NCI-H1105 treated with DMSO at 0.1 percent for 48 hours (cell line): Measurements from ENCODE around the gene UGT1A8.

ENCODE experiments used
- DNase-seq: peaks from one replicate; lab custom pipeline; 2025; lab: John Stamatoyannopoulos, UW

Gene UGT1A8

DNA sequence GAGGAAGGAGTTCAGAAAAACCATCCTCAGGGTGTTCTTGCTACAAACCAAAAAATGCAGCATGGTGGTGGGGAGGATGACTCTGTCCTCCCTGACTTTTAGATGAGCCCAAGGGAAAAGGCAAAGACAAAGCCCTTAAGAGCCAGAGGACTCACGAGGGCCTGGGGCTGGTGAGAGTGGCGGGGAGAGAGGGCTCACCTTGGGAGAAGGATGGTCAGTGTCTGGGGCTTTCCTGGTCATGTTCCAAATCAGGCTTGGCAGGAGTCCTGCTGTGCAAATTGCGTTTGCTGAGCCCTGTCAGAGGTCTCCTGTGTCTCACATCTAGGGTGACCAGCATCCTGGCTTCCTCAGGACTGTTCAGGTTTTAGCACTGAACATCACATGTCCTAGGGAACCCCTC is 147.3 kb downstream of the UGT1A8 start:
- DNase-seq, result no peak

DNA sequence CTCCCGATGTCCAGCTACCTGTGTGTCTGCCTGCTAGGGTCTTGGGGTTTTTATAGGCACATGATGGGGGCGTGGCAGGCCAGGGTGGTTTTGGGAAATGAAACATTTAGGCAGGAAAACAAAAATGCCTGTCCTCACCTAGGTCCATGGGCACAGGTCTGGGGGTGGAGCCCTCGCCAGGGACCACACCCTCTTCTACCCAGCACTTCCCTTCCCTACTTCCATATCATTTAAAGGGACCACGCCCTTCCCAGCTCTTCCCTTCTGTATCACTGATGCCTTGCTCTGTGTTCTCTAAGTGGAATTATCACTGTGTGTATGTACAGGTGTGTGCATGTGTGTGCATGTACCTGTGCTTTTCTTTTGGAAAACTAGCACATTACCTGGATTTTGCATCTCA is 149.0 kb downstream of the UGT1A8 start:
- no peak for DNase-seq

DNA sequence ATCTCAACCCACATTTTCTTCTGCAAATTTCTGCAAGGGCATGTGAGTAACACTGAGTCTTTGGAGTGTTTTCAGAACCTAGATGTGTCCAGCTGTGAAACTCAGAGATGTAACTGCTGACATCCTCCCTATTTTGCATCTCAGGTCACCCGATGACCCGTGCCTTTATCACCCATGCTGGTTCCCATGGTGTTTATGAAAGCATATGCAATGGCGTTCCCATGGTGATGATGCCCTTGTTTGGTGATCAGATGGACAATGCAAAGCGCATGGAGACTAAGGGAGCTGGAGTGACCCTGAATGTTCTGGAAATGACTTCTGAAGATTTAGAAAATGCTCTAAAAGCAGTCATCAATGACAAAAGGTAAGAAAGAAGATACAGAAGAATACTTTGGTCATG is 150.6 kb downstream of the UGT1A8 start:
- DNase-seq, result no peak

DNA sequence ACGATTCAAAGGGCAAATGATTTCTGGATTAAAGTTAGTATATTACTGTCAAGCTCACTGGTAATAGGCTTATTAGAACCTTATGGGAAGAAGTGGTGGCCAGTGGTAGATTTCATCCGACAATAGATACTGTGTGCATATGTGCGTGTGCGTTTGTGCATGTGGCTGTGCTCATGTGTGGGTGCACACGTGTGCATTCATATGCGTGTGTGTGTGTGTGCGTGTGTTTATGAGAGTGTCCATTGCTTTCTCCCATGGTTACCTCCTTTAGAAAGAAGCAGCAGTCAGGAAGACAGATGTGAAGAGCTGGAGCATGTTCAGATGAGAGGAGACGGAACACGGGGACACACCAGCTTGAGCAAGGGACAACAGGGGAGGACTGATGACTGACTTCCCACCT is 151.8 kb downstream of the UGT1A8 start:
- no peak for DNase-seq

DNA sequence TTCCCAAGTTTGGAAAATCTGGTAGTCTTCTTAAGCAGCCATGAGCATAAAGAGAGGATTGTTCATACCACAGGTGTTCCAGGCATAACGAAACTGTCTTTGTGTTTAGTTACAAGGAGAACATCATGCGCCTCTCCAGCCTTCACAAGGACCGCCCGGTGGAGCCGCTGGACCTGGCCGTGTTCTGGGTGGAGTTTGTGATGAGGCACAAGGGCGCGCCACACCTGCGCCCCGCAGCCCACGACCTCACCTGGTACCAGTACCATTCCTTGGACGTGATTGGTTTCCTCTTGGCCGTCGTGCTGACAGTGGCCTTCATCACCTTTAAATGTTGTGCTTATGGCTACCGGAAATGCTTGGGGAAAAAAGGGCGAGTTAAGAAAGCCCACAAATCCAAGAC is 154.7 kb downstream of the UGT1A8 start:
- no peak for DNase-seq

DNA sequence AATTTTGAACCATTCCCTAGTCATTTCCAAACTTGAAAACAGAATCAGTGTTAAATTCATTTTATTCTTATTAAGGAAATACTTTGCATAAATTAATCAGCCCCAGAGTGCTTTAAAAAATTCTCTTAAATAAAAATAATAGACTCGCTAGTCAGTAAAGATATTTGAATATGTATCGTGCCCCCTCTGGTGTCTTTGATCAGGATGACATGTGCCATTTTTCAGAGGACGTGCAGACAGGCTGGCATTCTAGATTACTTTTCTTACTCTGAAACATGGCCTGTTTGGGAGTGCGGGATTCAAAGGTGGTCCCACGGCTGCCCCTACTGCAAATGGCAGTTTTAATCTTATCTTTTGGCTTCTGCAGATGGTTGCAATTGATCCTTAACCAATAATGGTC is 155.2 kb downstream of the UGT1A8 start:
- DNase-seq, result no peak

DNA sequence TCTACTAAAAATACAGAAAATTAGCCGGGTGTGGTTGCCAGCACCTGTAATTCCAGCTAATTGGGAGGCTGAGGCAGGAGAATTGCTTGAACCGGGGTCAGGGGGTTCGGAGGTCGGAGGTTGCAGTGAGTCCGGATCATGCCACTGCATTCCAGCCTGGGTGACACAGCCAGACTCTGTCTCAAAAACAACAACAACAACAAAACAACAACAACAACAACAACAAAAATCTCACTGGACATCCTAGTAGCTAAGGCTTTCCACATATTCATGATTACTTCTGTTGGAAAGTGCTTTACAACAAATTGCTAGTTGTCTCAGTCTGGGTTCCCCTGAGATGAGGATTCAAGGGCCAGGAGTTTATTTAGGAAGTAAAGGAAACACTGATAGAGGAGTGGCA is 156.4 kb downstream of the UGT1A8 start:
- no peak for DNase-seq

DNA sequence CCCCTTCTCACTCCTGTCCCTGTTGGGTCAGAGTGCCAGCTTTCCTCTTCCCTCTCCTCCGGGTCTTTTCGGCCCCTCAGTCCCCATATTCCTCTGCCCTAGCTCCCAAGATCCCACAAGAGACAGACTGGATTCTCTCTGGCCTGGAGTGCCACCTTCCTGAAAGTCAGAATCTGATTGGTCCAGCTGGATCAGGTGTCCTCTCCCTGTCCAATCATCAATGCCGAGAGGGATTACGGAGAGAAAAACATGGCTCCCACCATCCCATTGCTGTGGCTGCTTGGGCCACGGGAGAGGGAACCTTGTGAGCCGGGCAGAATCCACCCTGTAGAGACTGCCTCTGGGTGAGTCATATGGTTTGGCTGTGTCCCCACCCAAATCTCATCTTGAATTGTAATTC is 158.0 kb downstream of the UGT1A8 start:
- DNase-seq, result no peak

DNA sequence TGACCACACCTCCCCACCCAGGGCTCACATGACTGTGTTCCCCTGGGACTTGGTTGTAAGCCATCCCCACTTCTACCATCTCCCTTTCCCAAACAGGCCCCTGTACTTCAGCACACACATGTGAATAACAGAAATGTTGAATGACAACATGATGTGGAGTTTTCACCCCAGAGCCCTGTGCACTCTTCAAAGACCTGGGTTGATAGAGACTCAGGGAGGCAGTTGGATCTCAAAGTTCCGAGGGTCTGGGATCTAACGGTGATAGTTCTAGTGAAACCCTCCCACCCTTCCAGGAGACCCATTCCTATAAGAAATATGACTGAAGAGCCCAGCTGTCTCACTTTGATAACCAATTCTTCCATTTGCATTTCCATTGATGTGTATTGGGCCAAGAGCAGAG is 160.6 kb downstream of the UGT1A8 start, which contains the start of gene MROH2A:
TSS of gene MROH2A (plus strand) at position 301 of the 400 bp plus-strand sequence. CDS start 1,029 bp downstream, outside the sequence.
- DNase-seq, result no peak

DNA sequence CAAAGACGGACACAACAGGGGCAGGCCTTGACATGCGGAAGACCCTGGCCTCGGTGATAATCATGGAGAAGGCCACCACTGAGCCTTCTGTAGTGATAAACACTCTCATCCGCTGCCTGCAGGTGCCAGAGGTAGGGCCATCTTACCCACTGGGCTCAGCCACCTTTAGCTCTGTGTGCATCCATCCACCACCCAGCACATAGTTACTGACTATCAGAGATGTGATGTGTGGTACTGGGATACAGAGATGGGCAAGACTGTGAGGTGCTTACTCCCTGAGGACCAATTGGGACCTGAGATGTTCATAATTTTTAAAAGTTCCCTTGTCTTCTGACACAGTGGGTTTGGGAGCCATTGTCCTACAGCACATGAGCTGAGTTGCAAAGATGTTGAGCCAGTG is 162.3 kb downstream of the UGT1A8 start:
- DNase-seq, result no peak

DNA sequence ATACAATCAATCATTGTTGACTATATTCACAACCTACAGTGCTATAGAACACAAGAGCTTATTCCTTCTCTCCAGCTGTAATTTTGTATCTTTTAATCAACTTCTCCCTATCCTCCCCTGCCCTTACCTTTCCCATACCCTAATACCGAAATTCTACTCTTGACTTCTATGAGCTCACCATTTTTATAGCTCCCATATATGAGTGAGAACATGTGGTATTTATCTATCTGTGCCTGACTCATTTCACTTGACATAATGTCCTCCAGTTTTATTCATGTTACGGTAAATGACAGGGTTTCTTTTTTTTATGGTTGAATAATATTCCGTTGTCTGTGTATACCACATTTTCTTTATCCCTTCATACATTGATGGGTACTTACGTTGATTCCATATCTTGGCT is 163.3 kb downstream of the UGT1A8 start:
- no peak for DNase-seq

DNA sequence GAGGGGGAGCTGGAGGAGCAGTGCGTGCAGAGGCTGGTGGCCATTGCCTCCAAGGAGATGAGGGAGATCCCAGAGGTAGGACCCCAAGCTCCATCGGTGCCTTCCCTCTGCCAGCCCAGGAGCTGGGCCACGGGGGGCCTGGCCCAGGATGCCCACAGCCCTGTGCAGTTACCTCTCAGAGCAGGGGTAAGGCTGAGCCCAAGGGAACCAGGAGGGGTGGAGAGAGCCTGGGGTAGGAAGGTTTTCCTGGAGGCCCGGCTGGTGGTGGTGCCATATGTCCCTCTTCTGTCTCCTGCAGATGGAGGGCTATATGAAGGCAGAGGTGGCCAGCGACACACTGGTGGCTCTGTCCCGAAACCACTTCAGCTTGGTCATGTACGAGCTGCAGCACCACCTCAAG is 172.1 kb downstream of the UGT1A8 start:
- no peak for DNase-seq

DNA sequence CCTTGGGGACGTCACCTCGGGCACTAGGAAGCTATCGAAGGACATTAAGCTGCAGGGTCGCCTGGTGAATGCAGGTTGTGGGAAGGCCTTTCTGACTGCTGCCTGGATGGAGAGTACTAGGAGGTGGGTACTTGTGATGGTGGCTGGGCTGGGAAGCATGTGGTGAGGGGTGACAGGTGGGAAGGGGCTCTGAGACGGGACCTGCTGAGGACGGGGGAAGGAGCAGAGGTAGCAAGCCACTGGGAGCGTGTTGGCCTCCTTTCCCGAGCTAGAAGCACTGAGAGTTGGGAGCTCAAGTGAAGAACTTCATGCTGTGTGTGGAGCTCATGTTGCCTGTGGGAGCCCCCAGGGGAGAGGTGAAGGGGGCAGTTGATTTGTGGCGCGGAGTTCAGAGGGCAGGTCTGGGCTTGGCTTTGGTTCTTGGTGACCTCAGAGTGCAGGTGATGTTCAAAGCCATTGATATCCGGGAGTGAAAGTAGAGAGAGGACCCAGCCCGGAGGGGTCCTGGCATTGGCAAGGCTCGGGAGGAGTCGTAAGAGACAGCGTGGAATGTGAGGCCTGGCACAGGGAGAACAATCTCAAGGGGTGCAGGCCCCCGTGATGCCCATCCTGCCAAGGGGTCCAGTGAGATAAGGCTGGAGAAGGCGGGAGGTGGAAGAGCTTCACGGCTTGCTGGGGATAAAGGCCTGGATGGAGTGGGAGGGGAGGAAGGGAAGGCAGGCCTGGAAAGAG is 173.9 kb downstream of the UGT1A8 start:
- DNase-seq, result no peak

DNA sequence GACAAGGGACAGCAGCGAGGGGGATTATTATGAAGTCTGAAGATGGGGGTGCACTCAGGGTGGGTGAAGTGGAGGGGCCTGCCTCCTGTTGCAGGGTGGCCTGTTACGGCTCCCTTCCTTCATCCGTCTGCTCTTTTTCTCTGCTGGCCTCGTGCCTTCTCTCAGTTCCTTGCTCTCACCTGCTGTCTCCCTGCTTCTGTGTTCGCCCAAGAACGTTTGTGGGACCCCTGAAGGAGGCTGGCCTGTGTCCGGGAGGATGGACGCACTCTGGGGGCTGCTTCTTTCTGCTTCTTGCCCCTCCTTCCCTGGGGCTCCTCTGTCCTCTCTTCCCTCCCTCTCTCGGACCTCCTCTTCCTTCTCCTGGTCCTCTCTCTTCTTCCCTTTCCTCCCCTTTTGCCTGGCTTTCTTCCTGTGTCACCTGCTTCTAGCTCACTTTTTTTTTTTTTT is 174.5 kb downstream of the UGT1A8 start:
- DNase-seq, result no peak

DNA sequence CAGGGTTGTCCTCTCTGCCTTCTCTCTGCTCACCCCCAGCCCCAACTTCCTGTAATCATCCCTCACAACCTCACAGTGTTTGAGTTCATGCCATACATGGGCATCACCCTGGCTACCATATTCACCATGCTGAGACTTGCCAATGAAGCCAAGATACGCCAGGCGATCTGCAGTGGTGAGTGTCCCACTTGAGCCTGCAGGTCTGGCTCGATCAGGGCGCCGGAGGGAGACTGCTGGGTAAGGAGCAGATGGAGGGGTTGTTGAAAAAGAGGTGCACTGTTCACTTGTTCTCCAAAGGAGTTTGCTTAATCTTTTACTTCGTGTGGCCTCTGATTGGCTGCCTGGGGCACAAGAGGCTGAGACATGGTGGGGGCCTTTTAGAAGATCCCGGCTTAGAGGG is 175.3 kb downstream of the UGT1A8 start:
- DNase-seq, result no peak

DNA sequence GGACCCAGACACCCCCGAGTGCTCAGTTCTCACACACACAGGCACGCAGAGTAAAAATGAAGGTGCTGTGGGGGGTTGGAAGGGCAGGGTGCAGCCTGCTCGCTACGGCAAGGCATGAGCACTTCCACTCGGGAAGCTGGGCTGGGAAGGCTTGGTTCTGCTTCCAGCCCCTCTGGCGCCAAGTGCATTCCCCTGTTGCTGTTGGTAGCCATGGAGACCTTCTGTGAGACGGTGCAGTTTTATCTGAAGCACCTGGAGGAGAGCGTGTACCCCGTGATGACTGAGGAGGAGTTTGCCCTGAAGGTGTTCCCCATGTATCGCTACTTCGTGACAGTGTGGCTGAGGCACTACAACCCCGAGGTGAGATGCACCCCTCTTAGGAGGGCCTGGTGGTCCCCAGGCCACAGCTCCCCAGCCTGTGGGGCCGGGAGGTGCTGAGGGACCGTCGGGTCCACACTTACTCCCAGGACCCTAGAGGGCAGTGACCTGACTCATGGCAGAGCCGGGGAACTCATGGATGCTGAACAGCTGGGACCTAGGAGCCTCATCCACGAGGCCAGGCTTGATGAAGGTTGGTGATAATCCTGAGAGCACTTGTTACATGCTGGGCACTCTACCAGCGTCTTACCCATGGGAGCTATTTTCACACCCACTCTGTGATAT is 176.2 kb downstream of the UGT1A8 start:
- no peak for DNase-seq

DNA sequence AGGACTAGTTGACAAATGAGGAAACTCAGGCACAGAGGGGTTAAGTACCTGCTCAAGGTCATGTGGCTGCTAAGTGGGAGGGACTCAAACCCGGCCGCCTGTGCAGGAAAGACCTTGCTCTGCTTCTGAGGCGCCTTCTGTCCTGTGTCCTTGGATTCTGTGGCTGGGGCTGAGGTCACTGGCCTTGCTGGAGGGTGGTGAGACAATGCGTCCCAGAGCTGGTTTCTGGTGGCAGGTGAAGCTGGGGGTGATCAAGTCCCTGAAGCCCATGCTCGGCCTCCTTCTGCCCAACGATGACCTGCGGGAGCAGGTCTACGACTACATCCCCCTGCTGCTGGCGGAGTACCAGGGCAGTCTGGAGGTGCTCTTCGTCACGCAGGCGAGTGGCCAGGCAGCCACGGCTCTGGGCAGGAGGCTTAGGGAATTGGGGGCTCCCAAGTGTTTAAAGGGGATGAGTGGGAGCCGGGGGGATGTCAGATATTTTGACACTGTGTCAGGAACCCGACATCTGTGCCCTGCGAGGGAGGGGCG is 176.8 kb downstream of the UGT1A8 start:
- DNase-seq, result no peak

DNA sequence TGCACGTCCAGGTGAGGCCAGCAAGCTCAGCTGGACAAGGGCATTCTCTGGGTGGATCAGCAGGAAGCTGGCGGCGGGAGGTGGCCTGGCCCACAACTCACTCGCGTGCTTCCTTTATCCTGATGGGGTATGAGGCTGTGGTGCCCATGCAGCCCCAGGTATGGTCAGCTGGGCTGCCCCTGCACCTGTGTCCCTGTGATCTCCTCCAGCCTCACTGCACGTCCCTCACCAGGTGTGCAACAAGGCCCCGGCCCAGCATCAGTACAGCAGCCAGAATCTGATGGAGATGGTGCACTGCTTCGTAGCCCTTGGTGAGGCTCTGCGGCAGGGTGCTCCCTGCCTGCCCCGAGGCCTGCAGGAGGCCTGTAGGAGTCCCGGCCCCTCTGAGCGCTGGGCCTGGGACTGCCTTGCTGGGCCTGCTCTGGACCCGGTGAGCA is 178.3 kb downstream of the UGT1A8 start:
- no peak for DNase-seq

DNA sequence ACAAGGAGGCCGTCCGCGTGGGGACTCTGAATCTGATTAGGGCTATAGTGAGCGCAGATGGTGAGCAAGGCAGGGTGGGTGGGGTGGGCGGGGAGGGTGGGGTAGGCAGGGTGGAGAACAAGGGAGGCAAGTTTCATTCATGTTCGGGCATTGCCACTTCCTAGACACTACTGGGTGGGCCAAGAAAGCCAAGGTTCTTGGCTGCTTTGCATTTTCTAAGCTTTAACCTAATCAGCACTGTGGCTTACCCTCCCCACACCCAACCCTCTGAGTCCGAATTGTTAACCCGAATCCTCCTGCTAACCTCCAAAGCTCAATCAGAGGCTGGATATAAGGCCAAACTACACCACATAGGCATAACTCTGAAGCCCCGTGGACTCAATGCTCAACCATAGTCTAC is 178.8 kb downstream of the UGT1A8 start:
- DNase-seq, result no peak

DNA sequence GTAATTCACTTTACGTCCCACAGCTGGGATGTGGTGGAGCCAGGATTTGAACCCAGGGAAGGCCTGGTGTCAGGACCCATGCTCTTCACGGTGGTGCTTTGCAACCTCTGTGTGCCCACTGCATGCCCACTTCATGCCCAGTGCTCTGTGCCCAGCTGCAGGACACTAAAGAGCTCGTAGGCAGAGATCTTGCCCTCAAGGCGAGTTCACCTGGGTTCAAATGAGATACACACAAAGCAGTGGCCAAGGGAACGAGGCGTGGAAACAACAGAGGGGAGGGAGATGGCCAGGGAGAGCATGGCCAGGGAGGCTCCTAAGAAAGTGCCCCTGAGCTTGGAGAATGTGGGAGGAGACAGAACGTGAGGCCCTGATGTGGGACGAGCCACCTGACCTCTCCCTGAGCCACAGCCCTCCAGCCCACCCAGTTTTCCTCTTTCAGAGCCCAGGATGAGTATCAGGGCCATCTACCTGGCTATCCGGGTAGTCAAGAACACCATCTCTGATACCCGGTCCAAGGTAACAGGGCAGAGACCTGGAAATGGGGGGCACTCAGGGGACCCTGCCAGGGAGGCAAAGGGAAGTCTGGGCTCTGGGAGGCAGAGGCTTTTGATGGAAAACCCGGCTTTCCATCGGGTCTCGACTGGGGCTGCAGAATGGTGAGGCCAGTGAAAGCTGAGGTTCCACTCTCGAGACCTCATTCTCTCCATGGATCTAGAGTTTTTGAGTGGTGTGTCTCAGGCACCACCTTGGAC is 181.1 kb downstream of the UGT1A8 start:
- DNase-seq, result no peak

DNA sequence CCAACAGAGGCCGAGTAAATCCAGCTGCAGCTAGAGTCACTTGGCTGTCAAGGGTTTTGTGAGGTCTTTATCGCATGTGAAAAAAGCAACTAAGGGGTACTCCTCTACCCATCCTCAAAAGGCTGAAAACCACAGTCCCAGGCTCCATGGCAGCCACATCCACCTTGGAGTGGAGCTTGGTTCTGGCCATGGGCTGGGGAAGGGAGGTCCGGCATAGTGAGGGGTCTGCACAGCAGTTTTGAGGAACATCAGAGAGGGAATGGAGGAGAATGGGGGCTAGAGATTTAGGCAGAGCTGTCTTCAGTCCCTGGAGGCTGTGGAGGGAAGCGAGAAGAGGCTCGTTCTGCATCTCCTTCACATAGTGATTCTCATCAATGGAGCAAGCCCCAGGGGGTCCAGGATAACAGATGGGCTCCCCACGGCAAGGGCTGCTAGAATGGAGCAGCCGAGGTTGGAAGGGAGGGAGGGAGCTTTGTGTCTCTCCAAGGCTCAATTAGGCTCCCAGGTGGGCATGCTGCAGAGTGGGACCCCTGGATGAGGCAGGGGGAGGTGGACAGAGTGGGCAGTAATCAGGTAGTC is 181.7 kb downstream of the UGT1A8 start:
- no peak for DNase-seq

DNA sequence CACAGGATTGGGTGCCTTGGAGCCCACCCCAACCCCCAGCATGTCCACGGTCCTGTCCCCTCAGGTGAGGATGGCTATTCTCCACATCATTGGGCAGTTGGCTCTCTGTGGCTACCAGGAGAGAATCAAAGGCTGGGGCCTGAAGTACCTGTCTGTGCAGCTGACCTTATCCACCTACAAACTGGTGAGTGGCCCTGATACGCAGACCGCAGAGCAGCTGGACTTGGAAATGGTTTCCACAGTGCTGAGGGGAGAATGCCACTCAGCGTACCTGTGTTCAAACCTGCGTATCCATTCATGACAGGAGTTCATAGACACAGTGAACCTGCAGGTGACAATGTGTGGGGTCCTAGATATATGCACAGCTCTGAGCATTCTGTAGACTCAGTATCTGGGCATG is 182.3 kb downstream of the UGT1A8 start:
- DNase-seq, result no peak
